ENCODE results near the gene MYB. TPM values are rescaled to one million over a fixed set of nuclear protein-coding genes. Genes with fewer than 3 reads are reported as not detected.

MYB gene
- total RNA-seq, 1 donor from 2014 or later, result 4.7 TPM

DNA sequence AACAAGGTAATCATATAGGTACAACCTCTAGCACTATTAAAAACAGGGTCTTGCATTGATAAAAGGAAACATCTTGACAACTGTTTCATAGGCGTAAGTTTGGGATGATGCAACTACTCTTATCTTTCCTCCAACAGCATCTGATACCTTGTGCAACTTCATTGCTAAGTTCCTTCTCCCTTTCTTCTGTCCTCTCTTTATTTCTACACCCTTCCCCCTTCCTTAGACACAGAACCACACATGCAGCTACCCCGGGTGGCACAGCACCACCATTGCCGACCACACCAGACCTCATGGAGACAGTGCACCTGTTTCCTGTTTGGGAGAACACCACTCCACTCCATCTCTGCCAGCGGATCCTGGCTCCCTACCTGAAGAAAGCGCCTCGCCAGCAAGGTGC, 14.4 kb downstream of the MYB start:
- Mint-ChIP-seq H3K27ac (no peak overlapping the region), H3K36me3 (peaks cover 28% of the 10 kb centered on the region), H3K9me3 (no peaks in the 10 kb centered on the region), H3K4me1 (ENCODE audit: unreplicated experiment) (no peaks in the 10 kb centered on the region), H3K4me3 (no peak overlapping the region), H3K27me3 (no peaks in the 10 kb centered on the region)
- TF ChIP-seq, protein P1, sequence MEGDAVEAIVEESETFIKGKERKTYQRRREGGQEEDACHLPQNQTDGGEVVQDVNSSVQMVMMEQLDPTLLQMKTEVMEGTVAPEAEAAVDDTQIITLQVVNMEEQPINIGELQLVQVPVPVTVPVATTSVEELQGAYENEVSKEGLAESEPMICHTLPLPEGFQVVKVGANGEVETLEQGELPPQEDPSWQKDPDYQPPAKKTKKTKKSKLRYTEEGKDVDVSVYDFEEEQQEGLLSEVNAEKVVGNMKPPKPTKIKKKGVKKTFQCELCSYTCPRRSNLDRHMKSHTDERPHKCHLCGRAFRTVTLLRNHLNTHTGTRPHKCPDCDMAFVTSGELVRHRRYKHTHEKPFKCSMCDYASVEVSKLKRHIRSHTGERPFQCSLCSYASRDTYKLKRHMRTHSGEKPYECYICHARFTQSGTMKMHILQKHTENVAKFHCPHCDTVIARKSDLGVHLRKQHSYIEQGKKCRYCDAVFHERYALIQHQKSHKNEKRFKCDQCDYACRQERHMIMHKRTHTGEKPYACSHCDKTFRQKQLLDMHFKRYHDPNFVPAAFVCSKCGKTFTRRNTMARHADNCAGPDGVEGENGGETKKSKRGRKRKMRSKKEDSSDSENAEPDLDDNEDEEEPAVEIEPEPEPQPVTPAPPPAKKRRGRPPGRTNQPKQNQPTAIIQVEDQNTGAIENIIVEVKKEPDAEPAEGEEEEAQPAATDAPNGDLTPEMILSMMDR (conservative IDR thresholded peaks at IDR 0.05), result no peak
- DNase-seq (ENCODE audit: extremely low spot score, unreplicated experiment), result no peak

DNA sequence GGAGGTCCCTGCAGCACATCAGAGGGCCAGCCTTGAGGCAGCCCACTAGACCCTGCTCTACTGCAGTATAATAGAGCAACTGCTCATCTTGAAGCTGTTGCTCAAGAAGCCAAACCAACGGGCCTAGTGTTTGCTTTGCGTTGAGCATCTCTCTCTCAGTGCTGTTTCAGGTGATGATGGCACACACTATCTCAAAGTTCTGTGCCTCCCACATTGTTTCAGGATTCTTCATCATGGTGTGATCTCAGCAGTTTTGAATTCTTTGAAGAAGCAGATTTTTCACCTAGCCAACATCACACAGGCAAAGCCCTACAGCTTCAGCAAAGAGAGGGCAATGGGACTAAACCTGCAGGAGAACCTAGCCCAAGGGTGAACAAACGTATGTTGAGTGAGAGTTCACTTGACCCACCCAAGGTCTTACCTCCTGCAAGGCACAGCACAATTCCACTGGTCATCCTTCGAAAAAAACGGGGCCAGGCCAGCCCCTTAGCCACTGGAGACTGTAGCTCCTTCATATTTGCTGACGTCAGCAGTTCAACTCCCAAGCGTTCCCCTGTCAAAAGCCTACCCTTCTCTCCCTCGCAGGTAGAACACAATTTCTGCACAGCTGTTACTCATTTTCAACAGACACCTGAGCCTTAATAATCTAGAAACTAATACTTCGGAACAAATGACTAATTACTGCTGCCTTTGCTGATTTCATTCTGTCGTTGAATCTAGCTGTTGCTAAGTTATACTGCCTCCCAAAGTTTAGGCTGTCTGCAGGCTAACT, 15.8 kb downstream of the MYB start:
- no peaks in the 10 kb centered on the region for H3K27me3 Mint-ChIP-seq
- TF ChIP-seq, protein P1 (conservative IDR thresholded peaks at IDR 0.05), result no peak
- peaks cover 28% of the 10 kb centered on the region for H3K36me3 Mint-ChIP-seq
- no peaks in the 10 kb centered on the region for H3K9me3 Mint-ChIP-seq
- no peaks in the 10 kb centered on the region for H3K4me1 Mint-ChIP-seq (ENCODE audit: unreplicated experiment)
- DNase-seq (ENCODE audit: extremely low spot score, unreplicated experiment), result no peak
- H3K4me3 Mint-ChIP-seq, result no peak overlapping the region
- H3K27ac Mint-ChIP-seq, result no peak overlapping the region

DNA sequence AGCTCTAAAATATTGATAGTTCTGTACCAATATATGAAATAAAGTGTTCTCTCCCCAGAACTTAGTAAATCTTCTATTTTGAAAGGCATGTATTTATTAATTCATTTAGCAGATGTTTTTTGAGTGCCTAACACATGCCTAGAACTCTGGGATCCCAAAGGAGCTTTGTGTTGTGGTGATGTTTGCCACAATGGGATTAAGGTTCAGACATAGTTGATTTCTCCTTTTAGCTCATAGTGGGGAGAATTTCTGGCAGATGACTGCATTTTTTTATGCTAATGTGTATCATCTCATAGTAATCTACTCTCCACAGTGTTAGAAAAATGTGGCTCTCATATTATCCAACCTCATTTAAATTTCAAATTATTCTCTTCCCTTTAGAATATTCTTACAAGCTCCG, 21.7 kb downstream of the MYB start:
- Mint-ChIP-seq H3K27ac (no peak overlapping the region), H3K36me3 (peaks cover 5% of the 10 kb centered on the region), H3K4me3 (no peak overlapping the region), H3K27me3 (no peaks in the 10 kb centered on the region), H3K9me3 (no peaks in the 10 kb centered on the region), H3K4me1 (ENCODE audit: unreplicated experiment) (no peaks in the 10 kb centered on the region)
- DNase-seq (ENCODE audit: extremely low spot score, unreplicated experiment), result no peak
- TF ChIP-seq, protein P1 (conservative IDR thresholded peaks at IDR 0.05), result no peak

DNA sequence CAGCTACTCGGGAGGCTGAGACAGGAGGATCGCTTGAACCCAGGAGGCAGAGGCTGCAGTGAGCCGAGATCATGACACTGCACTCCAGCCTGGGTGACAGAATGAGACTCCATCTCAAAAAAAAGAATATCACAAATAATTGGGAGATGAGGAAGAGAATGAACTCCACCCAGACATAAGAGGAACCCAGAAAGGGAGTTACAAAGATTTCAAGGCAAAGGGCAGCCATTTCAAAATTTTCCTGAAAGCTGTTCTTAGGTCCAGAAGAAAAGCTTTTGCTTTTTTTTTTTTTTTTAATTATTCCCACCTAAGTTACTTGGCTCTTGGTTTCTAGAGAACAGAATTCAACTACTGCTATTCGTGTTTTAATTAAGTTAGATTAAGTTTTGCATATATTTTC, 23.8 kb downstream of the MYB start:
- TF ChIP-seq, protein P1 (conservative IDR thresholded peaks at IDR 0.05), result no peak
- Mint-ChIP-seq H3K9me3 (no peaks in the 10 kb centered on the region), H3K27me3 (no peaks in the 10 kb centered on the region), H3K27ac (no peak overlapping the region), H3K36me3 (peaks cover 9% of the 10 kb centered on the region), H3K4me1 (ENCODE audit: unreplicated experiment) (no peaks in the 10 kb centered on the region), H3K4me3 (no peak overlapping the region)
- DNase-seq (ENCODE audit: extremely low spot score, unreplicated experiment), result no peak

DNA sequence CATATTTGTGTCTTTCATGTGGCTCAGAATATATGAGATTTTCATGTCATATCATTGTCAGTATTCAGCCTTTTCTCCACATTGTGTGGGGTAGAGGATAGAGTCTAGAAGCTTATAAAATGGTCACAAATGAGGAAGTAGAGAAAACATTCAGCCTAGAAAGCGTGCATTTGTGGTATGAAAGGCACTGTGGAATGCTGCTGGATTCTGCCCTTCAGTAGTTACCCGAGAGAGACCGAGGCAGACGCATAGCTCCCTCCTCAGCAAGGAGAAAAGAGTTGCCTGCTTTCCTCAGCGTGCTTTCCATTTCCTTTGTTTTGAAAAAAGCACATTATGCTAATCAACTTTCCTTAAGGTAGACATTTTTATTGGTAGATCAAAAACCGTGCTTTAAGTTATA, 28.7 kb downstream of the MYB start:
- H3K27me3 Mint-ChIP-seq, result peaks cover 3% of the 10 kb centered on the region

More for the DNA sequence above, 28.7 kb downstream of the MYB start:
- Mint-ChIP-seq H3K4me1 (ENCODE audit: unreplicated experiment) (no peaks in the 10 kb centered on the region), H3K36me3 (peaks cover 4% of the 10 kb centered on the region), H3K9me3 (no peaks in the 10 kb centered on the region), H3K27ac (no peak overlapping the region), H3K4me3 (no peak overlapping the region)
- DNase-seq (ENCODE audit: extremely low spot score, unreplicated experiment), result no peak
- TF ChIP-seq, protein P1 (conservative IDR thresholded peaks at IDR 0.05), result no peak

Measured in type B pancreatic cell (in vitro differentiated cells).